AG09319 (cell line): Measurements from ENCODE around the gene WASF2.
A peak's percentile ranks its signal among the peaks of the same experiment; 100 is the strongest.

Experiments used
- DNase-seq: peaks from one replicate; pipeline ENCODE4 v3.0.0-alpha.2; 2010; ENCODE audit warnings: low read depth; ENCODE audit errors: extremely low read depth
- CTCF ChIP-seq: IDR thresholded peaks from 2 replicates; pipeline ENCODE4 v1.5.1; 2011; ENCODE audit warnings: low read depth, mild to moderate bottlenecking, inconsistent platforms, low read length, moderate library complexity

Gene WASF2

DNA sequence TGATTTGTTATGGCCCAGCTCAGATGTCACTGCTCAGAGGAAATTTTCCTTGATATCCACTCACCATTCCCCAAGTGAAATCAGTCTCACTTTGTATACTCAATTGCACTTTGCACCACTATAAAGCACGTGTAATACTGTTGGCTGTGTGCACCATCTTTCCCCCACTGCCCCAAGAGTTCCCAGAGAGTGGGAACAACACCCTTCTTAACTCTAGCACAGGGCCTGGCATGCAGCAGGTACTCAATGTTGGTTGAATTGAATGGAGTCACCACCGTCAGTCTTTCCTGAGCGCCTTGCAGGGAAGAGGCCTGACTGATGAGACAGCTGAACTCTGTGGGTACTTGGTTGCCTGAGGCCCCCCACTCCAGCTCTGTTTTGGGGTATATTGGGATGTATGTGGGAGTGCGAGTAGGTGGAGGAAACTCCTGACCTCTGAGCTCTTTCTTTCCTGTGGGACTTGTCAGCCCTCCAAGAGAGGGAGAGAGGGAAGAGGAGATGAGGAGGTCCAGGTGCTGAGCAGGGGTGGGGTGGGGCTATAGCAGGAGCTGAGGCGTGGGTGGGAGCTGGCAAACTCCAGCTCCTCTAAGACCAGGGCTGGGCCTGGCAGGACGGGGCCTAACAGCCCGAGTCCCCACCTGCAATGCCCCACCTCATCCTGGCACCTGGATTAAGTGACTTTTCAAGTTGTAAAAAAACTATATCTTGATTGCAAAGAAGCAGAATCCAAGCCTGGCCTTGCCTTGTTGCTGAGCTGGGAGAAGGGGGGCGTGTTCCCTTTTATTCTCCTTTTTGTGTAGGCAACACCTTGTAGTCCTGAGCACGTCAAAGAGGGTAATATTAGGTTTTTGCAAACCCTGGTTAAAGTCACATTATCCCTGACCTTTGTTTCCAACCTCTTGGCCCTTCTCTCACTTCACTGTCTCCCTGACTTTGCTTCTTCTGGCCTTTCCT lies 19.4 kb upstream of the WASF2 start:
- TF ChIP-seq CTCF, result no peak
- no peak for DNase-seq

GRCh38 chr1:27507960-27508665 lies 18.1 kb upstream of the WASF2 start:
- no peak for DNase-seq
- no peak for TF ChIP-seq CTCF

GRCh38 chr1:27506703-27507102 lies 16.7 kb upstream of the WASF2 start:
- DNase-seq, result no peak
- TF ChIP-seq CTCF, result no peak

DNA sequence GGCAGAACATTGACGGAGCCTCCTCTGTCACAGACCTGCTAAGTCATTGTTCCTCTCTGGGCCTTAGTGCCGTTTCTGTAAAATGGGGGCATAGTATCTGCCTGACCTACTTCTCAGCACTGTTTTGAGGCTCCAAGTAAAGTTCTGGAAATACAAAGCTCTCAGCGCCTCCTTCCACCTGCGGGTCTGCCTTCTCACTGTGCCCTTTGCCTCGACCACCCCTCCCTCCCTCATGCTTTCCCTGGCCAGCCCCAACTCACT lies 15.4 kb upstream of the WASF2 start:
- no peak for DNase-seq

GRCh38 chr1:27504588-27505419 lies 14.8 kb upstream of the WASF2 start:
- TF ChIP-seq CTCF, result no peak
- DNase-seq, result no peak

More for the DNA sequence above, 15.4 kb upstream of the WASF2 start:
- no peak for TF ChIP-seq CTCF

- TF ChIP-seq CTCF, result no peak
- peak; percentile 48 for DNase-seq
Measured at GRCh38 chr1:27503844-27504587, 14.0 kb upstream of the WASF2 start.
